Measurements from ENCODE around the gene SH3BP2.

DNA sequence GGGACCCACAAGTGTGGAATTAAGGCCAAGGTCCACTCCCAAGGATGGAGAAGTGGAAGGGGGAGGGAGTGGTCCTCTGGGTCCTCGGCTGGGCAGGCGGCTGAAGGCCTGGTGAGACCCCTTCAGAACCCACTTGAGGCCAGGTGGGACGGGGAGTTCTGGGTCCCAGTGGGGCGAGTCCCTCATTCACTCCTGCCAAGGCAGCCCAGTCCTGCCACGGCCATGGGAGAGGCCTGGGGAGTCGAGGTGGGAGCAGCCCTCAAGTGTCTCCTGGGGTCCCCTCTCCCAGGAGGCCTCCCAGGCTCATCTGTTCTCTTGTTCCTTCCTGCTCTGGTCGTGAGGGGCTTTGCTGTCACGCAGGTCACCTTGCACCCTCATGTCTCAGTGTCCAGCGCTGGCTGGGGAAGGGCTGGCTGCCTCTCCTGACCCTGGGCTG, 6.1 kb upstream of the SH3BP2 start:
- TF ChIP-seq, protein P1, sequence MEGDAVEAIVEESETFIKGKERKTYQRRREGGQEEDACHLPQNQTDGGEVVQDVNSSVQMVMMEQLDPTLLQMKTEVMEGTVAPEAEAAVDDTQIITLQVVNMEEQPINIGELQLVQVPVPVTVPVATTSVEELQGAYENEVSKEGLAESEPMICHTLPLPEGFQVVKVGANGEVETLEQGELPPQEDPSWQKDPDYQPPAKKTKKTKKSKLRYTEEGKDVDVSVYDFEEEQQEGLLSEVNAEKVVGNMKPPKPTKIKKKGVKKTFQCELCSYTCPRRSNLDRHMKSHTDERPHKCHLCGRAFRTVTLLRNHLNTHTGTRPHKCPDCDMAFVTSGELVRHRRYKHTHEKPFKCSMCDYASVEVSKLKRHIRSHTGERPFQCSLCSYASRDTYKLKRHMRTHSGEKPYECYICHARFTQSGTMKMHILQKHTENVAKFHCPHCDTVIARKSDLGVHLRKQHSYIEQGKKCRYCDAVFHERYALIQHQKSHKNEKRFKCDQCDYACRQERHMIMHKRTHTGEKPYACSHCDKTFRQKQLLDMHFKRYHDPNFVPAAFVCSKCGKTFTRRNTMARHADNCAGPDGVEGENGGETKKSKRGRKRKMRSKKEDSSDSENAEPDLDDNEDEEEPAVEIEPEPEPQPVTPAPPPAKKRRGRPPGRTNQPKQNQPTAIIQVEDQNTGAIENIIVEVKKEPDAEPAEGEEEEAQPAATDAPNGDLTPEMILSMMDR (conservative IDR thresholded peaks at IDR 0.05; ENCODE audit: low read length) = no peak
- TF ChIP-seq EZH2phosphoT487 (IDR thresholded peaks at IDR 0.05; ENCODE audit: borderline replicate concordance) = no peak
